ENCODE results near the gene ATP5F1A.
"Not testable (repeated sequence)": the region's sequence is repeated elsewhere in the genome, so short reads cannot be mapped to it uniquely, and the experiment has no call there.

Gene ATP5F1A

GRCh38 chr18:46097431-46097800, 680 bp downstream of the ATP5F1A start:
- Mint-ChIP-seq H3K36me3 (ENCODE audit: low read depth) (peaks cover 31% of the 10 kb centered on the region), H3K27ac (peak overlapping the region; percentile 94), H3K9me3 (no peaks in the 10 kb centered on the region), H3K4me3 (peak overlapping the region; percentile 99), H3K4me1 (ENCODE audit: low read depth) (peaks cover 20% of the 10 kb centered on the region), H3K27me3 (ENCODE audit: low read depth) (no peaks in the 10 kb centered on the region)
- no peak for DNase-seq (ENCODE audit: low spot score)

- no peak for DNase-seq (ENCODE audit: low spot score)
- Mint-ChIP-seq H3K4me3 (peak overlapping the region; percentile 99), H3K9me3 (no peaks in the 10 kb centered on the region), H3K27me3 (ENCODE audit: low read depth) (no peaks in the 10 kb centered on the region), H3K4me1 (ENCODE audit: low read depth) (peaks cover 21% of the 10 kb centered on the region), H3K27ac (peak overlapping the region; percentile 94), H3K36me3 (ENCODE audit: low read depth) (peaks cover 35% of the 10 kb centered on the region)
Measured at GRCh38 chr18:46096651-46097300, 1.3 kb downstream of the ATP5F1A start.

- Mint-ChIP-seq H3K27ac (no peak overlapping the region), H3K9me3 (no peaks in the 10 kb centered on the region), H3K27me3 (ENCODE audit: low read depth) (no peaks in the 10 kb centered on the region), H3K4me3 (no peak overlapping the region), H3K4me1 (ENCODE audit: low read depth) (peaks cover 30% of the 10 kb centered on the region), H3K36me3 (ENCODE audit: low read depth) (peaks cover 47% of the 10 kb centered on the region)
- no peak for DNase-seq (ENCODE audit: low spot score)
Measured at GRCh38 chr18:46095532-46095931, 2.6 kb downstream of the ATP5F1A start.

- H3K27me3 Mint-ChIP-seq (ENCODE audit: low read depth); H3K9me3 Mint-ChIP-seq; DNase-seq (ENCODE audit: low spot score); H3K27ac Mint-ChIP-seq; H3K4me3 Mint-ChIP-seq: not testable (repeated sequence)
- Mint-ChIP-seq H3K36me3 (ENCODE audit: low read depth) (peaks cover 81% of the 10 kb centered on the region), H3K4me1 (ENCODE audit: low read depth) (peaks cover 19% of the 10 kb centered on the region)
Measured at GRCh38 chr18:46088501-46088900, 9.6 kb downstream of the ATP5F1A start.

- DNase-seq (ENCODE audit: low spot score), result no peak
- H3K27me3 Mint-ChIP-seq (ENCODE audit: low read depth), result no peaks in the 10 kb centered on the region
- H3K36me3 Mint-ChIP-seq (ENCODE audit: low read depth), result peaks cover 75% of the 10 kb centered on the region
- H3K27ac Mint-ChIP-seq, result no peak overlapping the region
- peaks cover 7% of the 10 kb centered on the region for H3K4me1 Mint-ChIP-seq (ENCODE audit: low read depth)
- H3K4me3 Mint-ChIP-seq, result no peak overlapping the region
- no peaks in the 10 kb centered on the region for H3K9me3 Mint-ChIP-seq
Measured at GRCh38 chr18:46084431-46084830, 13.7 kb downstream of the ATP5F1A start.

- no peaks in the 10 kb centered on the region for H3K9me3 Mint-ChIP-seq
- H3K4me3 Mint-ChIP-seq, result no peak overlapping the region
- H3K36me3 Mint-ChIP-seq (ENCODE audit: low read depth), result peaks cover 54% of the 10 kb centered on the region
- no peak overlapping the region for H3K27ac Mint-ChIP-seq
- no peaks in the 10 kb centered on the region for H3K27me3 Mint-ChIP-seq (ENCODE audit: low read depth)
- no peak for DNase-seq (ENCODE audit: low spot score)
- H3K4me1 Mint-ChIP-seq (ENCODE audit: low read depth), result no peaks in the 10 kb centered on the region
Measured at GRCh38 chr18:46080156-46080555, 17.9 kb downstream of the ATP5F1A start.

GRCh38 chr18:46079336-46079735, 18.8 kb downstream of the ATP5F1A start:
- DNase-seq (ENCODE audit: low spot score), result no peak
- Mint-ChIP-seq H3K4me3 (no peak overlapping the region), H3K27ac (no peak overlapping the region), H3K9me3 (no peaks in the 10 kb centered on the region), H3K4me1 (ENCODE audit: low read depth) (no peaks in the 10 kb centered on the region), H3K27me3 (ENCODE audit: low read depth) (no peaks in the 10 kb centered on the region), H3K36me3 (ENCODE audit: low read depth) (peaks cover 47% of the 10 kb centered on the region)

- Mint-ChIP-seq H3K27me3 (ENCODE audit: low read depth) (no peaks in the 10 kb centered on the region), H3K9me3 (no peaks in the 10 kb centered on the region), H3K4me1 (ENCODE audit: low read depth) (peaks cover 29% of the 10 kb centered on the region), H3K36me3 (ENCODE audit: low read depth) (peaks cover 16% of the 10 kb centered on the region), H3K4me3 (no peak overlapping the region), H3K27ac (peak overlapping the region; percentile 60)
- peak; percentile 53 for DNase-seq (ENCODE audit: low spot score)
Measured at GRCh38 chr18:46073474-46074331, 24.4 kb downstream of the ATP5F1A start.

- no peak for DNase-seq (ENCODE audit: low spot score)
- Mint-ChIP-seq H3K27ac (peak overlapping the region; percentile 20), H3K4me1 (ENCODE audit: low read depth) (peaks cover 30% of the 10 kb centered on the region), H3K27me3 (ENCODE audit: low read depth) (no peaks in the 10 kb centered on the region), H3K4me3 (peak overlapping the region; percentile 84), H3K36me3 (ENCODE audit: low read depth) (peaks cover 15% of the 10 kb centered on the region), H3K9me3 (no peaks in the 10 kb centered on the region)
Measured at GRCh38 chr18:46072959-46073358, 25.1 kb downstream of the ATP5F1A start.

GRCh38 chr18:46072376-46072867, 25.7 kb downstream of the ATP5F1A start:
- no peaks in the 10 kb centered on the region for H3K27me3 Mint-ChIP-seq (ENCODE audit: low read depth)
- peak overlapping the region; percentile 20 for H3K27ac Mint-ChIP-seq
- H3K36me3 Mint-ChIP-seq (ENCODE audit: low read depth), result peaks cover 16% of the 10 kb centered on the region
- H3K9me3 Mint-ChIP-seq, result peaks cover 3% of the 10 kb centered on the region
- H3K4me1 Mint-ChIP-seq (ENCODE audit: low read depth), result peaks cover 32% of the 10 kb centered on the region
- no peak for DNase-seq (ENCODE audit: low spot score)
- peak overlapping the region; percentile 84 for H3K4me3 Mint-ChIP-seq

GRCh38 chr18:46071653-46072375, 26.3 kb downstream of the ATP5F1A start, which contains the start of gene PSTPIP2:
PSTPIP2 (minus strand) TSS chr18:46072260; CDS start chr18:46072188, 72 bp downstream.
- DNase-seq (ENCODE audit: low spot score), result peak; percentile 52
- Mint-ChIP-seq H3K4me1 (ENCODE audit: low read depth) (peaks cover 32% of the 10 kb centered on the region), H3K27me3 (ENCODE audit: low read depth) (no peaks in the 10 kb centered on the region), H3K9me3 (peaks cover 3% of the 10 kb centered on the region), H3K4me3 (peak within 1 kb of the TSS; percentile 84), H3K36me3 (ENCODE audit: low read depth) (peaks cover 11% of the 10 kb centered on the region), H3K27ac (peak within 1 kb of the TSS; percentile 85)

GRCh38 chr18:46070815-46071652, 27.1 kb downstream of the ATP5F1A start:
- Mint-ChIP-seq H3K36me3 (ENCODE audit: low read depth) (peaks cover 9% of the 10 kb centered on the region), H3K27ac (peak overlapping the region; percentile 52), H3K27me3 (ENCODE audit: low read depth) (no peaks in the 10 kb centered on the region), H3K4me1 (ENCODE audit: low read depth) (peaks cover 32% of the 10 kb centered on the region), H3K4me3 (peak overlapping the region; percentile 81), H3K9me3 (peaks cover 3% of the 10 kb centered on the region)
- peak; percentile 9 for DNase-seq (ENCODE audit: low spot score)

GRCh38 chr18:46070232-46070631, 27.9 kb downstream of the ATP5F1A start:
- H3K27me3 Mint-ChIP-seq (ENCODE audit: low read depth), result no peaks in the 10 kb centered on the region
- peaks cover 3% of the 10 kb centered on the region for H3K9me3 Mint-ChIP-seq
- H3K36me3 Mint-ChIP-seq (ENCODE audit: low read depth), result peaks cover 7% of the 10 kb centered on the region
- DNase-seq (ENCODE audit: low spot score), result no peak
- peaks cover 32% of the 10 kb centered on the region for H3K4me1 Mint-ChIP-seq (ENCODE audit: low read depth)
- H3K27ac Mint-ChIP-seq, result no peak overlapping the region
- H3K4me3 Mint-ChIP-seq, result peak overlapping the region; percentile 81

Data from T-helper 2 cell treated with Interferon-gamma antibody and Interleukin-4, amounts not matched to agents 5 μg/mL and 100 μg/mL, for 36 hours (primary cell).